Fibroblast of lung (primary cell): ENCODE measurements around the gene GGPS1. TPM values are rescaled to one million over a fixed set of nuclear protein-coding genes. Genes with fewer than 3 reads are reported as not detected.

Experiments used
- DNase-seq, 2 donors: peaks; one replicate each; pipeline versions ENCODE4 v3.0.0 to v3.0.0-alpha.2; 2010; ENCODE audit warnings: low read depth in 2 of 2
- H2AFZ ChIP-seq: 2 replicates; pipeline ENCODE4 v1.5.1; 2012; ENCODE audit warnings: low read length, control low read depth, inconsistent platforms
- H3K27ac ChIP-seq: 2 replicates; pipeline ENCODE4 v1.5.1; 2011; ENCODE audit warnings: low read length, control low read depth; ENCODE audit not compliant: insufficient read depth
- H3K27me3 ChIP-seq: 2 replicates; pipeline ENCODE4 v1.5.1; 2011; ENCODE audit warnings: mild to moderate bottlenecking, low read length; ENCODE audit not compliant: control insufficient read depth, insufficient read depth
- H3K36me3 ChIP-seq: 2 replicates; pipeline ENCODE4 v1.5.1; 2011; ENCODE audit warnings: low read length; ENCODE audit not compliant: control insufficient read depth, insufficient read depth
- H3K4me1 ChIP-seq: 2 replicates; pipeline ENCODE4 v1.5.1; 2011; ENCODE audit warnings: low read length; ENCODE audit not compliant: control insufficient read depth, insufficient read depth; ENCODE audit errors: extremely low read depth
- H3K4me2 ChIP-seq: 2 replicates; pipeline ENCODE4 v1.5.1; 2011; ENCODE audit warnings: low read length, control low read depth; ENCODE audit not compliant: insufficient read depth; ENCODE audit errors: extremely low read depth
- H3K4me3 ChIP-seq, 4 experiments: fragments of 200-600 bp in 1 of 4; sonication (generic) in 1 of 4; replicated peaks in 1 of 4; 2 replicates each; pipeline ENCODE4 v1.5.1; 2011 to 2016; ENCODE audit warnings: low read length in 4 of 4, low read depth in 3 of 4, mild to moderate bottlenecking in 3 of 4, control low read depth in 2 of 4, inconsistent platforms in 1 of 4, mixed read lengths in 1 of 4; ENCODE audit not compliant: insufficient read depth in 1 of 4; ENCODE audit errors: control extremely low read depth in 1 of 4
- H3K79me2 ChIP-seq: 2 replicates; pipeline ENCODE4 v1.5.1; 2012; ENCODE audit warnings: mild to moderate bottlenecking, low read length, inconsistent platforms; ENCODE audit not compliant: control insufficient read depth, insufficient read depth
- H3K9ac ChIP-seq: 2 replicates; pipeline ENCODE4 v1.5.1; 2011; ENCODE audit warnings: mild to moderate bottlenecking, low read length, control low read depth; ENCODE audit not compliant: insufficient read depth
- H3K9me3 ChIP-seq: 2 replicates; pipeline ENCODE4 v1.5.1; 2012; ENCODE audit warnings: low read depth, low read length; ENCODE audit not compliant: control insufficient read depth, insufficient read depth
- H4K20me1 ChIP-seq: 2 replicates; pipeline ENCODE4 v1.5.1; 2011; ENCODE audit warnings: low read length; ENCODE audit not compliant: control insufficient read depth, insufficient read depth; ENCODE audit errors: extremely low read depth
- CTCF ChIP-seq, 2 donors: IDR thresholded peaks in 1 of 2; conservative IDR thresholded peaks in 1 of 2; 1 replicate in 1 of 2; 2 replicates in 1 of 2; pipeline ENCODE4 v1.5.1; 2011 to 2012; ENCODE audit warnings: low read length in 2 of 2, control low read depth in 1 of 2, inconsistent platforms in 1 of 2, low read depth in 1 of 2, mild to moderate bottlenecking in 1 of 2
- EZH2 ChIP-seq: IDR thresholded peaks from 2 replicates; pipeline ENCODE4 v1.5.1; 2012; ENCODE audit warnings: low read length, control low read depth, mild to moderate bottlenecking; ENCODE audit errors: missing control alignments
- polyA plus RNA-seq, 2 donors: library from polyadenylated mRNA; depleted of rRNA in 1 of 2; stranded (reverse) in 1 of 2; unstranded in 1 of 2; fragments of >200 nt; gene quantifications; 2 replicates each; pipeline ENCODE4 v1.2.1, GENCODE V29; 2011 to 2012; ENCODE audit warnings: missing spikeins in 1 of 2
- total RNA-seq: library from RNA; depleted of rRNA; stranded (reverse); fragments of >200 nt; gene quantifications from 2 replicates; pipeline ENCODE4 v1.2.1, GENCODE V29; 2014

GGPS1 gene
- total and polyA plus RNA-seq, 2 donors (not counting 1 experiment from before 2014, with no cell fraction given), result 24.3 to 37.5 TPM

- TF ChIP-seq EZH2 (no peak), CTCF (conservative IDR thresholded peaks at IDR 0.05 in 1 of 2, IDR thresholded peaks at IDR 0.05 in 1 of 2; ENCODE audit: low read depth in 1 of 2, low read length in 2 of 2) (no peak)
- no peak overlapping the region for H3K4me3 ChIP-seq
- no peaks in the 10 kb centered on the region for H3K27me3 ChIP-seq
These were observed 13.0 kb downstream of the GGPS1 start for GRCh38 chr1:235341334-235341733.

DNA sequence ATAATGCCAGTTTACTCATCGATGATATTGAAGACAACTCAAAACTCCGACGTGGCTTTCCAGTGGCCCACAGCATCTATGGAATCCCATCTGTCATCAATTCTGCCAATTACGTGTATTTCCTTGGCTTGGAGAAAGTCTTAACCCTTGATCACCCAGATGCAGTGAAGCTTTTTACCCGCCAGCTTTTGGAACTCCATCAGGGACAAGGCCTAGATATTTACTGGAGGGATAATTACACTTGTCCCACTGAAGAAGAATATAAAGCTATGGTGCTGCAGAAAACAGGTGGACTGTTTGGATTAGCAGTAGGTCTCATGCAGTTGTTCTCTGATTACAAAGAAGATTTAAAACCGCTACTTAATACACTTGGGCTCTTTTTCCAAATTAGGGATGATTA lies 13.7 kb downstream of the GGPS1 start:
- Histone ChIP-seq H3K9ac (no peak overlapping the region), H3K27ac (no peak overlapping the region), H4K20me1 (no peaks in the 10 kb centered on the region), H3K4me2 (no peak overlapping the region), H3K9me3 (no peaks in the 10 kb centered on the region), H2AFZ (no peak overlapping the region), H3K27me3 (no peaks in the 10 kb centered on the region), H3K36me3 (no peaks in the 10 kb centered on the region), H3K79me2 (no peaks in the 10 kb centered on the region), H3K4me1 (no peaks in the 10 kb centered on the region), H3K4me3 (no peak overlapping the region)
- no peak for DNase-seq
- TF ChIP-seq CTCF (conservative IDR thresholded peaks at IDR 0.05 in 1 of 2, IDR thresholded peaks at IDR 0.05 in 1 of 2; ENCODE audit: low read depth in 1 of 2, low read length in 2 of 2), result no peak
- no peak for TF ChIP-seq EZH2

More at GRCh38 chr1:235341334-235341733, 13.0 kb downstream of the GGPS1 start:
- Histone ChIP-seq H3K9me3 (no peaks in the 10 kb centered on the region), H2AFZ (no peak overlapping the region), H3K4me1 (no peaks in the 10 kb centered on the region), H3K27ac (no peak overlapping the region), H3K9ac (no peak overlapping the region), H3K36me3 (no peaks in the 10 kb centered on the region), H4K20me1 (no peaks in the 10 kb centered on the region), H3K4me2 (no peak overlapping the region), H3K79me2 (no peaks in the 10 kb centered on the region)
- no peak for DNase-seq

DNA sequence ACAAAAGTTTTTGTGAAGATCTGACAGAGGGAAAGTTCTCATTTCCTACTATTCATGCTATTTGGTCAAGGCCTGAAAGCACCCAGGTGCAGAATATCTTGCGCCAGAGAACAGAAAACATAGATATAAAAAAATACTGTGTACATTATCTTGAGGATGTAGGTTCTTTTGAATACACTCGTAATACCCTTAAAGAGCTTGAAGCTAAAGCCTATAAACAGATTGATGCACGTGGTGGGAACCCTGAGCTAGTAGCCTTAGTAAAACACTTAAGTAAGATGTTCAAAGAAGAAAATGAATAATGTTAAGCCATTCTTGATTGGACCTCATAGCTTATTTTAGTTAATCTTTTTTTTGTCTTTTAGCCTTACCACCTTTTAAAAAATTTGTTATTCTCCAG lies 14.1 kb downstream of the GGPS1 start:
- Histone ChIP-seq H4K20me1 (no peaks in the 10 kb centered on the region), H2AFZ (no peak overlapping the region), H3K4me1 (no peaks in the 10 kb centered on the region), H3K27ac (no peak overlapping the region), H3K9me3 (no peaks in the 10 kb centered on the region), H3K9ac (no peak overlapping the region), H3K36me3 (no peaks in the 10 kb centered on the region), H3K27me3 (no peaks in the 10 kb centered on the region), H3K4me2 (no peak overlapping the region), H3K4me3 (no peak overlapping the region), H3K79me2 (no peaks in the 10 kb centered on the region)
- no peak for DNase-seq
- TF ChIP-seq CTCF (conservative IDR thresholded peaks at IDR 0.05 in 1 of 2, IDR thresholded peaks at IDR 0.05 in 1 of 2; ENCODE audit: low read depth in 1 of 2, low read length in 2 of 2), result no peak
- no peak for TF ChIP-seq EZH2
